ENCODE results near the gene TRPM8.

Gene TRPM8

GRCh38 chr2:233996000-233996399 is 78.8 kb downstream of the TRPM8 start:
- no peak for TF ChIP-seq GATA2 (IDR thresholded peaks at IDR 0.05; ENCODE audit: low read depth, low read length)
- no peak for TF ChIP-seq GATA3 (IDR thresholded peaks at IDR 0.05; ENCODE audit: low read depth, low read length)

GRCh38 chr2:233996461-233996860 is 79.3 kb downstream of the TRPM8 start:
- no peak for TF ChIP-seq GATA3 (IDR thresholded peaks at IDR 0.05; ENCODE audit: low read depth, low read length)
- no peak for TF ChIP-seq GATA2 (IDR thresholded peaks at IDR 0.05; ENCODE audit: low read depth, low read length)

GRCh38 chr2:233997707-233998106 is 80.5 kb downstream of the TRPM8 start:
- TF ChIP-seq GATA3 (IDR thresholded peaks at IDR 0.05; ENCODE audit: low read depth, low read length) (no peak), GATA2 (IDR thresholded peaks at IDR 0.05; ENCODE audit: low read depth, low read length) (no peak)

GRCh38 chr2:233999182-233999581 is 82.0 kb downstream of the TRPM8 start:
- TF ChIP-seq GATA3 (IDR thresholded peaks at IDR 0.05; ENCODE audit: low read depth, low read length): no peak
- TF ChIP-seq GATA2 (IDR thresholded peaks at IDR 0.05; ENCODE audit: low read depth, low read length): no peak

GRCh38 chr2:234001380-234002160 is 84.4 kb downstream of the TRPM8 start:
- TF ChIP-seq GATA2 (IDR thresholded peaks at IDR 0.05; ENCODE audit: low read depth, low read length): no peak
- TF ChIP-seq GATA3 (IDR thresholded peaks at IDR 0.05; ENCODE audit: low read depth, low read length): no peak

GRCh38 chr2:234002281-234002680 is 85.1 kb downstream of the TRPM8 start:
- TF ChIP-seq GATA2 (IDR thresholded peaks at IDR 0.05; ENCODE audit: low read depth, low read length): no peak
- TF ChIP-seq GATA3 (IDR thresholded peaks at IDR 0.05; ENCODE audit: low read depth, low read length): no peak

GRCh38 chr2:234003972-234004617 is 86.9 kb downstream of the TRPM8 start:
- no peak for TF ChIP-seq GATA2 (IDR thresholded peaks at IDR 0.05; ENCODE audit: low read depth, low read length)
- TF ChIP-seq GATA3 (IDR thresholded peaks at IDR 0.05; ENCODE audit: low read depth, low read length): no peak

- TF ChIP-seq GATA2 (IDR thresholded peaks at IDR 0.05; ENCODE audit: low read depth, low read length) (no peak), GATA3 (IDR thresholded peaks at IDR 0.05; ENCODE audit: low read depth, low read length) (no peak)
These were observed 88.0 kb downstream of the TRPM8 start for GRCh38 chr2:234005126-234005525.

- TF ChIP-seq GATA2 (IDR thresholded peaks at IDR 0.05; ENCODE audit: low read depth, low read length): no peak
- no peak for TF ChIP-seq GATA3 (IDR thresholded peaks at IDR 0.05; ENCODE audit: low read depth, low read length)
These were observed 89.3 kb downstream of the TRPM8 start for GRCh38 chr2:234006501-234006900.

- TF ChIP-seq GATA3 (IDR thresholded peaks at IDR 0.05; ENCODE audit: low read depth, low read length) (no peak), GATA2 (IDR thresholded peaks at IDR 0.05; ENCODE audit: low read depth, low read length) (no peak)
These were observed 97.3 kb downstream of the TRPM8 start for GRCh38 chr2:234014427-234014826.

- no peak for TF ChIP-seq GATA3 (IDR thresholded peaks at IDR 0.05; ENCODE audit: low read depth, low read length)
- TF ChIP-seq GATA2 (IDR thresholded peaks at IDR 0.05; ENCODE audit: low read depth, low read length): no peak
These were observed 98.7 kb downstream of the TRPM8 start for GRCh38 chr2:234015861-234016260.

- TF ChIP-seq GATA2 (IDR thresholded peaks at IDR 0.05; ENCODE audit: low read depth, low read length): no peak
- no peak for TF ChIP-seq GATA3 (IDR thresholded peaks at IDR 0.05; ENCODE audit: low read depth, low read length)
These were observed 102.7 kb downstream of the TRPM8 start for GRCh38 chr2:234019896-234020295.

- TF ChIP-seq GATA3 (IDR thresholded peaks at IDR 0.05; ENCODE audit: low read depth, low read length) (no peak), GATA2 (IDR thresholded peaks at IDR 0.05; ENCODE audit: low read depth, low read length) (no peak)
These were observed 103.2 kb downstream of the TRPM8 start for GRCh38 chr2:234020332-234020731.

GRCh38 chr2:234022424-234022823 is 105.3 kb downstream of the TRPM8 start:
- TF ChIP-seq GATA3 (IDR thresholded peaks at IDR 0.05; ENCODE audit: low read depth, low read length) (no peak), GATA2 (IDR thresholded peaks at IDR 0.05; ENCODE audit: low read depth, low read length) (no peak)

- no peak for TF ChIP-seq GATA2 (IDR thresholded peaks at IDR 0.05; ENCODE audit: low read depth, low read length)
- no peak for TF ChIP-seq GATA3 (IDR thresholded peaks at IDR 0.05; ENCODE audit: low read depth, low read length)
These were observed 107.1 kb downstream of the TRPM8 start for GRCh38 chr2:234024304-234024703.
